CD1c-positive myeloid dendritic cell (primary cell): Measurements from ENCODE around the gene SUN3.
"Not testable (repeated sequence)": the region's sequence is repeated elsewhere in the genome, so short reads cannot be mapped to it uniquely, and the experiment has no call there.

ENCODE experiments used
- DNase-seq: peaks from one replicate; pipeline ENCODE4 v3.0.0-alpha.2; 2016; ENCODE audit errors: extremely low spot score

Gene SUN3

GRCh38 chr7:48031111-48031510 is 2.2 kb upstream of the SUN3 start:
- DNase-seq, result no peak

- DNase-seq, result no peak
Measured at GRCh38 chr7:48025624-48026023, 3.3 kb downstream of the SUN3 start.

GRCh38 chr7:48017674-48018073 is 11.2 kb downstream of the SUN3 start:
- DNase-seq, result no peak

GRCh38 chr7:48016641-48017040 is 12.3 kb downstream of the SUN3 start:
- DNase-seq, result no peak

- no peak for DNase-seq
Measured at GRCh38 chr7:48011951-48012350, 17.0 kb downstream of the SUN3 start.

- peak; percentile 35 for DNase-seq
Measured at GRCh38 chr7:48011323-48011722, 17.6 kb downstream of the SUN3 start.

- no peak for DNase-seq
Measured at GRCh38 chr7:48009954-48010353, 19.0 kb downstream of the SUN3 start.

- DNase-seq, result no peak
Measured at GRCh38 chr7:48009257-48009656, 19.6 kb downstream of the SUN3 start.

GRCh38 chr7:48006866-48007265 is 22.0 kb downstream of the SUN3 start:
- no peak for DNase-seq

- DNase-seq, result peak; percentile 17
Measured at GRCh38 chr7:48004638-48005037, 24.3 kb downstream of the SUN3 start.

- no peak for DNase-seq
Measured at GRCh38 chr7:48004032-48004431, 24.9 kb downstream of the SUN3 start.

- not testable (repeated sequence) for DNase-seq
Measured at GRCh38 chr7:48000164-48000563, 28.7 kb downstream of the SUN3 start.

GRCh38 chr7:47999413-47999812 is 29.5 kb downstream of the SUN3 start:
- DNase-seq, result no peak

- no peak for DNase-seq
Measured at GRCh38 chr7:47992446-47992845, 36.5 kb downstream of the SUN3 start.

GRCh38 chr7:47991741-47992311 is 37.1 kb downstream of the SUN3 start:
- DNase-seq, result peak; percentile 77

- DNase-seq, result no peak
Measured at GRCh38 chr7:47991270-47991669, 37.6 kb downstream of the SUN3 start.

GRCh38 chr7:47990592-47990991 is 38.3 kb downstream of the SUN3 start:
- no peak for DNase-seq

- not testable (repeated sequence) for DNase-seq
Measured at GRCh38 chr7:47989607-47990400, 39.1 kb downstream of the SUN3 start.

- DNase-seq, result peak; percentile 13
Measured at GRCh38 chr7:47988496-47989386, 40.2 kb downstream of the SUN3 start.

- no peak for DNase-seq
Measured at GRCh38 chr7:47982610-47983009, 46.3 kb downstream of the SUN3 start.

GRCh38 chr7:47980648-47981047 is 48.3 kb downstream of the SUN3 start:
- DNase-seq, result not testable (repeated sequence)

GRCh38 chr7:47979832-47980181 is 49.1 kb downstream of the SUN3 start:
- DNase-seq, result no peak
